Stimulated activated CD8-positive, alpha-beta memory T cell treated with anti-CD3 and anti-CD28 coated beads, Interleukin-2, amount 100 ng/mL, for 48 hours (primary cell): ENCODE data around the gene WFDC10B.
"Not testable (repeated sequence)": the region's sequence is repeated elsewhere in the genome, so short reads cannot be mapped to it uniquely, and the experiment has no call there.

ENCODE experiments used
- DNase-seq, 2 donors: peaks; one replicate each; pipeline ENCODE4 v3.0.0-alpha.2; 2020; ENCODE audit warnings: low read depth in 2 of 2

The WFDC10B gene

GRCh38 chr20:45647441-45648050 lies 57.3 kb downstream of the WFDC10B start:
- no peak for DNase-seq

- no peak for DNase-seq
Observed at GRCh38 chr20:45646875-45647274, 57.9 kb downstream of the WFDC10B start.

- not testable (repeated sequence) for DNase-seq
Observed at GRCh38 chr20:45645869-45646268, 59.0 kb downstream of the WFDC10B start.

- DNase-seq: not testable (repeated sequence)
Observed at GRCh38 chr20:45641076-45641475, 63.7 kb downstream of the WFDC10B start.

- no peak for DNase-seq
Observed at GRCh38 chr20:45639687-45640086, 65.1 kb downstream of the WFDC10B start.

- no peak for DNase-seq
Observed at GRCh38 chr20:45636513-45636912, 68.3 kb downstream of the WFDC10B start.
